Stomach (tissue), 4 donors: ENCODE measurements around the gene FSD2.

ENCODE experiments used
- CTCF ChIP-seq, 7 experiments: fragments of 450-650 bp in 4 of 7; fragments of 200-600 bp in 3 of 7; sonication (generic) in 3 of 7; IDR thresholded peaks; one replicate each; pipeline ENCODE4 v1.5.1; 2016 to 2019; ENCODE audit warnings: antibody characterized with exemption in 7 of 7, control low read depth in 2 of 7, mild to moderate bottlenecking in 1 of 7
- EP300 ChIP-seq: sonication (generic); formaldehyde crosslinking; IDR thresholded peaks from one replicate; pipeline ENCODE4 v1.6.1; 2017; ENCODE audit warnings: antibody characterized with exemption
- POLR2A ChIP-seq, 4 donors: fragments of 450-650 bp; IDR thresholded peaks; one replicate each; pipeline ENCODE4 v1.6.1; 2016; ENCODE audit warnings: antibody characterized with exemption in 4 of 4, control low read depth in 2 of 4, mild to moderate bottlenecking in 1 of 4, moderate library complexity in 1 of 4
- POLR2AphosphoS5 ChIP-seq, 3 donors: sonication (generic); formaldehyde crosslinking; IDR thresholded peaks; one replicate each; pipeline ENCODE4 v1.6.1; 2016; ENCODE audit warnings: antibody characterized with exemption in 3 of 3

- TF ChIP-seq CTCF (IDR thresholded peaks at IDR 0.05), result no peak
- no peak for TF ChIP-seq POLR2A (IDR thresholded peaks at IDR 0.05)
- TF ChIP-seq POLR2AphosphoS5 (IDR thresholded peaks at IDR 0.05), result no peak
- TF ChIP-seq EP300, result no peak
Observed at GRCh38 chr15:82751308-82751707, 54.6 kb downstream of the FSD2 start.
